HG02840 (cell line): Measurements from ENCODE around the gene KIR2DL3.
"Not testable (repeated sequence)": the region's sequence is repeated elsewhere in the genome, so short reads cannot be mapped to it uniquely, and the experiment has no call there.

ENCODE experiments used
- ATAC-seq: cut with Tn5 transposase; IDR thresholded peaks from one replicate; pipeline ENCODE4 v1.9.1; 2021; ENCODE audit warnings: mild to moderate bottlenecking, moderate library complexity, moderate number of reproducible peaks; ENCODE audit not compliant: unreplicated experiment, low FRiP score

Gene KIR2DL3

GRCh38 chr19:54786091-54786723, 47.9 kb downstream of the KIR2DL3 start:
- ATAC-seq, result not testable (repeated sequence)

DNA sequence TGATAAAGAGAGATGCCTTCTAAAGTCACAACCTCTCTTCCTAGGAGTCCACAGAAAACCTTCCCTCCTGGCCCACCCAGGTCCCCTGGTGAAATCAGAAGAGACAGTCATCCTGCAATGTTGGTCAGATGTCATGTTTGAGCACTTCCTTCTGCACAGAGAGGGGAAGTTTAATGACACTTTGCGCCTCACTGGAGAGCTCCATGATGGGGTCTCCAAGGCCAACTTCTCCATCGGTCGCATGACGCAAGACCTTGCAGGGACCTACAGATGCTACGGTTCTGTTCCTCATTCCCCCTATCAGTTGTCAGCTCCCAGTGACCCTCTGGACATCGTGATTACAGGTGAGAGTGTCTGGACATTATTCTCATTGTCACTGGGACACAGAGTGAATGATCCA, 49.8 kb downstream of the KIR2DL3 start:
- not testable (repeated sequence) for ATAC-seq

- ATAC-seq, result no peak
These were observed 52.4 kb downstream of the KIR2DL3 start for GRCh38 chr19:54790711-54791110.

DNA sequence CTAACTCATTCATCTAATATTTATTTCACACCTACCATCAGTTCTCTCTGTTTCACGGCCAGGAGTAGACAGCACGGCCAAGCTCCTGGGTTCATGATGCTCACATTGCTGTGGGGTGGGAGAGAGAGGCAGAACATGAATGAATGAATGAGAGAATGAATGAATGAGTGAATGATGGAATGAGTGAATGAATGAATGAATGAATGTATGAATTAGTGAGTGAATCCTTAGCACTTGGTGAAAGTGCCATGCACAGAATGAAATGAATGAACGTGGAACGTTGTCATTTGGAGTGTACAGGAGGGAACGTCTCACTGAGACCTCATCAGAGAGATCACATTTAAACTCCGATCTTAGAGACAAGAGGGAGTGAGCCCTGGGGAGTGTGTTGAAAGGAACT, 53.2 kb downstream of the KIR2DL3 start:
- no peak for ATAC-seq

DNA sequence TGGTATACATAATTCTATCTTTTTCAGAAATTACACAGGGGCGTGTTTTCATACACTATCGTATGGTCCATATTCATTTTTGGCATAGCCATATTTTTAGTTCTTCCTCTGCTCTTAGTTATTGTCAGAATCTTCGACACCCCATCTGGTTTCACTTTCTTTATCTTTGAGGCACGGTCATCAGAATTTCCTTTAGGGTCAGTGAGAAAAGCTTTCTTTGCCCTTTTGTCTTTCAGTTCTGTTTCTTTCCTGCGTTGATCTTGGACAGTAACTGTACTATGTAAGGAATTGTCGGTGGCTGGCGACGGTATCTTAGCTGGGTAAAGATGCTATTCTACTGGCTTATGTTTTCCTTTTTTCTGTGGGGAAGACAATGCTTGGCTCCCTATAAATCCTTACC, 54.5 kb downstream of the KIR2DL3 start:
- ATAC-seq, result no peak

GRCh38 chr19:54795758-54796157, 57.4 kb downstream of the KIR2DL3 start:
- ATAC-seq, result no peak
